ENCODE data around the gene MAML3. TPM values are rescaled to one million over a fixed set of nuclear protein-coding genes. Genes with fewer than 3 reads are reported as not detected.

The MAML3 gene
- total RNA-seq, 1 donor from 2014 or later, result 8.0 TPM

- TF ChIP-seq CTCF (IDR thresholded peaks at IDR 0.05), result no peak
- no peaks in the 10 kb centered on the region for H3K36me3 Mint-ChIP-seq (ENCODE audit: unreplicated experiment)
- peak overlapping the region; percentile 15 for H3K4me3 Mint-ChIP-seq (ENCODE audit: unreplicated experiment)
- no peaks in the 10 kb centered on the region for H3K27me3 Mint-ChIP-seq (ENCODE audit: unreplicated experiment)
- H3K27ac Mint-ChIP-seq (ENCODE audit: unreplicated experiment), result no peak overlapping the region
- no peaks in the 10 kb centered on the region for H3K9me3 Mint-ChIP-seq (ENCODE audit: unreplicated experiment)
- DNase-seq (ENCODE audit: extremely low spot score, unreplicated experiment), result no peak
- H3K4me1 Mint-ChIP-seq (ENCODE audit: unreplicated experiment), result peaks cover 71% of the 10 kb centered on the region
Measured at GRCh38 chr4:140098455-140099160, 55.4 kb downstream of the MAML3 start.

- Mint-ChIP-seq H3K9me3 (ENCODE audit: unreplicated experiment) (no peaks in the 10 kb centered on the region), H3K4me1 (ENCODE audit: unreplicated experiment) (peaks cover 67% of the 10 kb centered on the region), H3K27me3 (ENCODE audit: unreplicated experiment) (no peaks in the 10 kb centered on the region), H3K4me3 (ENCODE audit: unreplicated experiment) (no peak overlapping the region), H3K27ac (ENCODE audit: unreplicated experiment) (no peak overlapping the region), H3K36me3 (ENCODE audit: unreplicated experiment) (no peaks in the 10 kb centered on the region)
- TF ChIP-seq CTCF (IDR thresholded peaks at IDR 0.05), result no peak
- no peak for DNase-seq (ENCODE audit: extremely low spot score, unreplicated experiment)
Measured at GRCh38 chr4:140097572-140097971, 56.4 kb downstream of the MAML3 start.

- Mint-ChIP-seq H3K27ac (ENCODE audit: unreplicated experiment) (peak overlapping the region; percentile 21), H3K4me3 (ENCODE audit: unreplicated experiment) (no peak overlapping the region), H3K36me3 (ENCODE audit: unreplicated experiment) (no peaks in the 10 kb centered on the region), H3K27me3 (ENCODE audit: unreplicated experiment) (no peaks in the 10 kb centered on the region), H3K9me3 (ENCODE audit: unreplicated experiment) (no peaks in the 10 kb centered on the region), H3K4me1 (ENCODE audit: unreplicated experiment) (peaks cover 73% of the 10 kb centered on the region)
- TF ChIP-seq CTCF (IDR thresholded peaks at IDR 0.05), result no peak
- no peak for DNase-seq (ENCODE audit: extremely low spot score, unreplicated experiment)
Measured at GRCh38 chr4:140096921-140097320, 57.1 kb downstream of the MAML3 start.

GRCh38 chr4:140096483-140096861, 57.5 kb downstream of the MAML3 start:
- no peaks in the 10 kb centered on the region for H3K9me3 Mint-ChIP-seq (ENCODE audit: unreplicated experiment)
- no peak overlapping the region for H3K27ac Mint-ChIP-seq (ENCODE audit: unreplicated experiment)
- TF ChIP-seq CTCF (IDR thresholded peaks at IDR 0.05), result no peak

GRCh38 chr4:140095694-140096482, 58.1 kb downstream of the MAML3 start:
- no peak for DNase-seq (ENCODE audit: extremely low spot score, unreplicated experiment)
- H3K9me3 Mint-ChIP-seq (ENCODE audit: unreplicated experiment), result no peaks in the 10 kb centered on the region
- H3K36me3 Mint-ChIP-seq (ENCODE audit: unreplicated experiment), result no peaks in the 10 kb centered on the region
- no peak overlapping the region for H3K27ac Mint-ChIP-seq (ENCODE audit: unreplicated experiment)
- TF ChIP-seq CTCF (IDR thresholded peaks at IDR 0.05), result no peak
- no peak overlapping the region for H3K4me3 Mint-ChIP-seq (ENCODE audit: unreplicated experiment)
- peaks cover 73% of the 10 kb centered on the region for H3K4me1 Mint-ChIP-seq (ENCODE audit: unreplicated experiment)
- H3K27me3 Mint-ChIP-seq (ENCODE audit: unreplicated experiment), result no peaks in the 10 kb centered on the region

More at GRCh38 chr4:140096483-140096861, 57.5 kb downstream of the MAML3 start:
- Mint-ChIP-seq H3K4me1 (ENCODE audit: unreplicated experiment) (peaks cover 73% of the 10 kb centered on the region), H3K36me3 (ENCODE audit: unreplicated experiment) (no peaks in the 10 kb centered on the region), H3K27me3 (ENCODE audit: unreplicated experiment) (no peaks in the 10 kb centered on the region), H3K4me3 (ENCODE audit: unreplicated experiment) (no peak overlapping the region)
- DNase-seq (ENCODE audit: extremely low spot score, unreplicated experiment), result no peak
